ENCODE measurements around the gene POLA1.

POLA1 gene

DNA sequence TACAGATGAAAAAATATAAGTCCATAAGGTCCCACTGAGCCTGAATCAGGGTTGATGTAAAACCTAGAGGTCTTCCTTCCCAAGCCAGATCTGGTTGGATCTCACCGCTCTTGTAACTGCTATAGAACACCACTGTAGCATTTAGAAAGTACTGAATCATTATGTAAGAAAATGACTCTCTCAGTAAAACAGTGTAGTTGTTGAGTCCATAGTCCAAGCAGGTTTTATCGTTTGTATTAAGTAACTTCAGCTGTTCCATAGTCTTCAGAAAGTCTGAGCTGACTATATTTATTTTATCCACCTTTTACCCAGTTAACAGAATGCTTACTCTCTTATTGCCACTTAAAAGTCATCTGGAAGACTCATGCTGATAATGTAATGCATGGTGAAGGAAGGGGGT, 82.2 kb downstream of the POLA1 start:
- in situ Hi-C loops (cut with HindIII; ENCODE audit: low sequenced_read_pairs): no loop called here
- DNase-seq (ENCODE audit: low read depth): no peak
- no peak overlapping the region for H3K4me3 ChIP-seq (ENCODE audit: low read depth, low read length)
- TF ChIP-seq, protein P1, sequence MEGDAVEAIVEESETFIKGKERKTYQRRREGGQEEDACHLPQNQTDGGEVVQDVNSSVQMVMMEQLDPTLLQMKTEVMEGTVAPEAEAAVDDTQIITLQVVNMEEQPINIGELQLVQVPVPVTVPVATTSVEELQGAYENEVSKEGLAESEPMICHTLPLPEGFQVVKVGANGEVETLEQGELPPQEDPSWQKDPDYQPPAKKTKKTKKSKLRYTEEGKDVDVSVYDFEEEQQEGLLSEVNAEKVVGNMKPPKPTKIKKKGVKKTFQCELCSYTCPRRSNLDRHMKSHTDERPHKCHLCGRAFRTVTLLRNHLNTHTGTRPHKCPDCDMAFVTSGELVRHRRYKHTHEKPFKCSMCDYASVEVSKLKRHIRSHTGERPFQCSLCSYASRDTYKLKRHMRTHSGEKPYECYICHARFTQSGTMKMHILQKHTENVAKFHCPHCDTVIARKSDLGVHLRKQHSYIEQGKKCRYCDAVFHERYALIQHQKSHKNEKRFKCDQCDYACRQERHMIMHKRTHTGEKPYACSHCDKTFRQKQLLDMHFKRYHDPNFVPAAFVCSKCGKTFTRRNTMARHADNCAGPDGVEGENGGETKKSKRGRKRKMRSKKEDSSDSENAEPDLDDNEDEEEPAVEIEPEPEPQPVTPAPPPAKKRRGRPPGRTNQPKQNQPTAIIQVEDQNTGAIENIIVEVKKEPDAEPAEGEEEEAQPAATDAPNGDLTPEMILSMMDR (IDR thresholded peaks at IDR 0.05; ENCODE audit: low read depth, low read length, missing control alignments): no peak

DNA sequence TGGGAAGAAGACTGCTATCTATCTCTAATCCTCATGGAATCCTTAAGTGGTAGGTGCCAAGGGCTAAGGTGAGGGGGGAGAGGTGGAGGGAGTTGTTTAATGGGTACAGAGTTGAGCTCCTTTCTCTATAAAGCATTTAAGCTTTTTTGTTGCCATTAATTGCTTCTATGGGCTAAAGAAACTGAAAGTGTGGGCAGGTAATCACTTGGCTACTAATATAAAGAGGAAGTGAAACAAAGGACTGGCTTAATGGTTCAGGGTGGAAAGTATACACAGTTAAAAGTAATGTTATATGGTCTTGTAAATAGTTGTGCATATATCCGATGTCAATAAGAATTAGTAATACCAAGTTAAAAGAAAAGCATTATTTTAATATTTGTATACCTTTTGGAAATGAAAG, 83.9 kb downstream of the POLA1 start:
- in situ Hi-C loops (cut with HindIII; ENCODE audit: low sequenced_read_pairs): no loop called here
- H3K4me3 ChIP-seq (ENCODE audit: low read depth, low read length): no peak overlapping the region
- TF ChIP-seq, protein P1 (IDR thresholded peaks at IDR 0.05; ENCODE audit: low read depth, low read length, missing control alignments): no peak
- DNase-seq (ENCODE audit: low read depth): no peak

DNA sequence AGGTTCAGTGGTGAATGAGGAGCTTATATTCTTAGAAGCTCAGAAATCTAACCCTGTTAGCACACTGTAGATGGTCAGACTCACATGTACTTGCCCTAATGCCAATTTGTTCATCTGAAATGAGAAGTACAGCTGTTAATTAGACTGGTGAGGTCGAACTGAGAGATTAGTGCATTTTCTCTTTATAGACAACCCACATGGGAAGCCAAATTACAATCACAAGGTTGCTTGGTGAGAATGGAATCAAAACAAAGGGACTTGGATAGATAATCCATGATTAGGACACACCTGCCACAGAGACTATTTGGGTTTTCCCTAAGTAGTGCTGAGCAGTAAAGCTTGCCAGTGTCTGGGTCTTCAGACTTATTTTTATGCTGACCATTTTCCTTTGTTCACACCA, 88.3 kb downstream of the POLA1 start:
- in situ Hi-C loops (cut with HindIII; ENCODE audit: low sequenced_read_pairs): no loop called here
- DNase-seq (ENCODE audit: low read depth): no peak
- TF ChIP-seq, protein P1 (IDR thresholded peaks at IDR 0.05; ENCODE audit: low read depth, low read length, missing control alignments): no peak
- H3K4me3 ChIP-seq (ENCODE audit: low read depth, low read length): no peak overlapping the region

DNA sequence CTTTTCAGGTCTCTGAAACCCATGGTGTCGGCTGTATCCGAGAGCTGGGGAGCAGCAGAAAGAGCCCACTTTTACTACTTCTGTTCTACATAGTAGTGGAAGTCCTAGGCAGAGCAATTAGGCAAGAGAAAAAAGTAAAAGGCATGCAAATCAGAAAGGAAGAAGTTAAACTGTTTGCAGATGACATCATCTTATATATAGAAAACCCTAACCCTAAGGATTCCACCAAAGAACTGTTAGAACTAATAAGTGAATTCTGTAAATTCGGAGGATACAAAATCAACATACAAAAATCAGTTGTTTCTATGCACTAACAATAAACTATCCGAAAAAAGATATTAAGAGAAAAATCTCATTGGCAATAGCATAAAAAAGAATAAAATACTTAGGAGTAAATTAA, 95.3 kb downstream of the POLA1 start:
- DNase-seq (ENCODE audit: low read depth): no peak
- in situ Hi-C loops (cut with HindIII; ENCODE audit: low sequenced_read_pairs): no loop called here
- TF ChIP-seq, protein P1 (IDR thresholded peaks at IDR 0.05; ENCODE audit: low read depth, low read length, missing control alignments): no peak
- H3K4me3 ChIP-seq (ENCODE audit: low read depth, low read length): no peak overlapping the region

DNA sequence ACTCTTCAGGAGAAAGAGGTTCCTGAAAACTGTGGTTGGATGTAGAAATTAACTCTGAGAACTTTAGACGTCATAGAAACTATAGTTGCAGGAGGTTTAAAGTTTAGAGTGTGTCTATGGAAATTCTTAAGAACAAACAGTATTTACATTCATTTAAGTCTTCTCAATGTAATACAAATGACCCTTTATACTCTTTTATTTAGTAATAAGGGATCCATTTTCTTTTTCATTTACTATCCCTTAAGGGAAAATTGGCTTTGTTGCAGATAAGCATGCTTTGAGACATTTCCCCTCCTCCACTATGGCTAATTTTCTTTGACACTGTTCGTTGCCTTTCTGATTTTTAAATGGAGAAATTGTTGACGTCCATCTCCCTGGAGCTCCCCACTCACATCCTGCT, 96.4 kb downstream of the POLA1 start:
- in situ Hi-C loops (cut with HindIII; ENCODE audit: low sequenced_read_pairs): no loop called here
- H3K4me3 ChIP-seq (ENCODE audit: low read depth, low read length): no peak overlapping the region
- TF ChIP-seq, protein P1 (IDR thresholded peaks at IDR 0.05; ENCODE audit: low read depth, low read length, missing control alignments): no peak
- DNase-seq (ENCODE audit: low read depth): no peak

DNA sequence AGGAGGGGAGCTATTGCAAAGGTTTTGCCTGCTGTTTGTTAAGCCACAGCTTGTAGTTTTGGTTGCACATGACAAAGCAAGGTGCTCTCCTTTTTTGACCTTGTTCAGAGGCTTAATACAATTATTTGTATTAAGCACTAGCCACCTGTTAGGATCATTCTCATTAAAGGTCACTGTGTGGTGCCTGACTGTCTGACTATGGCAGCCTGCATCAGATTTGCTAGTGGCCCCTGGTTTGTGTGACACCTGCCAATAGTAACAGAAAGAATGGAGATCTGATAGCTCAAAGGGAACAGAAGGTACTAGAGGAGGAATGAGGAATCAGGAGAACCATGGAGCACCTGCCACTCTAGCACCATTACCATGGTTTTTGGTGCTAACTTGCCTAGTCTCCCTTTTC, 102.5 kb downstream of the POLA1 start:
- H3K4me3 ChIP-seq (ENCODE audit: low read depth, low read length): no peak overlapping the region
- no peak for DNase-seq (ENCODE audit: low read depth)
- in situ Hi-C loops (cut with HindIII; ENCODE audit: low sequenced_read_pairs): no loop called here
- TF ChIP-seq, protein P1 (IDR thresholded peaks at IDR 0.05; ENCODE audit: low read depth, low read length, missing control alignments): no peak

DNA sequence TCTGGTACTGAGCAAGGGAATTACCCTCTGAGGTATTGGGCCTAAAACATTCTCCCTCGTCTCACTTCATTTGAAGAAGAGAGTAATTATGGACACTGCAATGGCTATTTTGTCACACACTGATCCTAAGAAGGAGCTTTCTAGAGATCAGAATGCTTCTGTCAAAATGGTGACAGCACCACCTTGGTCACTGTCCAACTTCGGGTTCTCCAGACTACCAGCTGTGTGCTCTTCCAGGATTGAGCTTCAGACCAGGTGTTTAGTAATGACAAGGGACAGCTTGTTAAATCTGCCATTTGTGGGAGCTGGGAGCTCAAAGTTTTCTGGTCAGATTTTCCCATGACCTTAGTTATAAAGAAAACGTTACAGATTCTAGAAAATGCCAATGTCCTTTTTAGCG, 105.4 kb downstream of the POLA1 start:
- TF ChIP-seq, protein P1 (IDR thresholded peaks at IDR 0.05; ENCODE audit: low read depth, low read length, missing control alignments): no peak
- H3K4me3 ChIP-seq (ENCODE audit: low read depth, low read length): no peak overlapping the region
- in situ Hi-C loops (cut with HindIII; ENCODE audit: low sequenced_read_pairs): no loop called here
- no peak for DNase-seq (ENCODE audit: low read depth)

Measured in astrocyte of the cerebellum (primary cell).